ENCODE measurements around the gene GADD45GIP1.
"Not testable (repeated sequence)": the region's sequence is repeated elsewhere in the genome, so short reads cannot be mapped to it uniquely, and the experiment has no call there.

The GADD45GIP1 gene

GRCh38 chr19:12939975-12940423 lies 17.0 kb downstream of the GADD45GIP1 start:
- no peak for DNase-seq (ENCODE audit: low read depth in 2 of 2)

- no peak for DNase-seq (ENCODE audit: low read depth in 2 of 2)
Observed at GRCh38 chr19:12938779-12939601, 18.0 kb downstream of the GADD45GIP1 start.

GRCh38 chr19:12937927-12938778 lies 18.9 kb downstream of the GADD45GIP1 start, which contains the start of gene CALR:
Gene CALR, plus strand, starts transcription at chr19:12938609. Its CDS starts 71 bp downstream, at chr19:12938680.
- DNase-seq (ENCODE audit: low read depth in 2 of 2): peak; percentile 99

- DNase-seq (ENCODE audit: low read depth in 2 of 2): no peak
Observed at GRCh38 chr19:12937093-12937926, 19.7 kb downstream of the GADD45GIP1 start.

GRCh38 chr19:12936582-12936981 lies 20.4 kb downstream of the GADD45GIP1 start:
- no peak for DNase-seq (ENCODE audit: low read depth in 2 of 2)

DNA sequence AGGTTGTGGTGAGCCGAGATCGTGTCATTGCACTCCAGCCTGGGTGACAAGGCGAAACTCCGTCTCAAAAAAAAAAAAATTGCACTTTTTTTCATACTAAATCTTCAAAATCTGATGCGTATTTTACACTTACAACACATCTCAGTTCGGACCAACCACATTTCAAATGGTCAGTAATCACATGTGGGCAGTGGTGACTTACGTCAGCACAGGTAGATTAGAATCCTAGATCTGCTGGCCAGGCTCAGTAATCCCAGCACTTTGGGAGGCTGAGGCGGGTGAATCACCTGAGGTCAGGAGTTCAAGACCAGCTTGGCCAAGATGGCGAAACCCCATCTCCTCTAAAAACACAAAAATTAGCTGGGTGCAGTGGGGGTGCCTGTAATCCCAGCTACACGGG lies 22.0 kb downstream of the GADD45GIP1 start:
- DNase-seq (ENCODE audit: low read depth in 2 of 2): no peak

DNA sequence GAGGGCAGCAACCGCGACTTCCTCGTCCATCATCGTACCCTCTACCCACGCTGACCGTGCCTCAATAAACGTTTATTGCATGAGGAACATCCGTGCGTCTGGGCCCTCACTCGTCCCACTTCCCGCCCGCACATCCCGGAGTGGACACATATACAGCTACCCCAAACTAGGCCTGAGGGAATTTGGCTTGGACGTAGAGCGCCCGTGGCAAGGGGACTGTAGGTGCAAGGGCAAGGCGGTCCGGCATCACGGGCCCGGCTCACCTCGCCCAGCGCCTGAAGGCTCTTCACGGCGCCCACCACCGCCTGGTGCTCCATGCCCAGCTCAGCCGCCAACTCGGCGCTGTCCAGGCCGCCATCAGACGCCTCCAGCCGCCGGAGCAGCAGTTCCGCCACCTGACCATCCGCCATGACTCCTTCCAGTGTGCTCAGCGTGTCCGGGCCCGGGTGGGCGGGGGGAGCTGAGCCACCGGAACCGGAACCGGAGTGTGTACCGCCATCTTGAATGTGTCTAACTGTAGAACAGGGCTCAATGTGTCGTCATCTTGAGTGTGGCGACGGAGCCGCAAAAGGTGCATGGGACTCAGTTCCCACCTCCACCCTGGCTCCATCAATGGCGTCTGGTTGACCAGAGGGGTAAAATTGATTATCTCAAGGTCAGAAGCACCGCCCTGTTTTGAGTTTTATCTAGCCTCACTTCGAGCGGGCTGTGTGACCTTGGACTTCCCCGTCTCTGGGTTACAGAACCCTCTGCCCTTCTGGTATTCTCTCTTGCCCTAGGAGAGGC lies 23.5 kb downstream of the GADD45GIP1 start, which contains the start of gene FARSA:
Gene FARSA, minus strand, starts transcription at position 425 of the 786 bp plus-strand sequence. Its CDS starts 15 bp downstream, at position 410.
- DNase-seq (ENCODE audit: low read depth in 2 of 2): peak; percentile 84 to 88

- no peak for DNase-seq (ENCODE audit: low read depth in 2 of 2)
Observed at GRCh38 chr19:12932392-12933286, 24.4 kb downstream of the GADD45GIP1 start.

DNA sequence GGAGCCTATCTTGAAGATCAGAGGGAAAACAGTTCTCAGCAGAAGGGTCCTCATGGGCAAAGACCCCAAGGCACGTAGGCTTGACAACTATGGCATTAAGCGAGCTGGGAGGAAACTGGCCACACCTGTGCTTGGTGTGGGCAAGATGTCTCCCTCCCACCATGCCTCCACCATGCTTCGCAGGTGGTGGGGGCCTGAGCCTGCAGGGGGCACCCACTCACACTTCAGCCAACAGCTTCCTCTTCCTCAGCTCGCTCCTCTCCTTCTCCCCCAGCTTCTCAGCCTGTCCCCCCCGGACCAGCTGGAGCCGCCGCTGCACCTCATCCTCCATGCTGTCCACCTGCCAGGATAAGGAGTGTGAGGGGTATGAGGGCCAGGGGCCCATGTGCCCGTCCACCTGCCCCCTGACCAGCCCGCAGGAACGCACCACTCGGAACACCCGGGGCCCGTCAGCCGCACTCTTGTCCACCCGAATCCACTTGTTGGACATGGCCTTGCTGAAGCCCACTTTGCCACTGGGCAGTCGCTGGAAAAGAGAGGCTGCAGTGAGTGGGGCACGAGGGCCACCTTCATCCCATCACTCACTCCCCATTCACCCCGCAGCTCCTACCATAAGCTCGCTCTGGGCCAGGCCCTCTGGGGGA lies 26.9 kb downstream of the GADD45GIP1 start:
- DNase-seq (ENCODE audit: low read depth in 2 of 2): no peak

DNA sequence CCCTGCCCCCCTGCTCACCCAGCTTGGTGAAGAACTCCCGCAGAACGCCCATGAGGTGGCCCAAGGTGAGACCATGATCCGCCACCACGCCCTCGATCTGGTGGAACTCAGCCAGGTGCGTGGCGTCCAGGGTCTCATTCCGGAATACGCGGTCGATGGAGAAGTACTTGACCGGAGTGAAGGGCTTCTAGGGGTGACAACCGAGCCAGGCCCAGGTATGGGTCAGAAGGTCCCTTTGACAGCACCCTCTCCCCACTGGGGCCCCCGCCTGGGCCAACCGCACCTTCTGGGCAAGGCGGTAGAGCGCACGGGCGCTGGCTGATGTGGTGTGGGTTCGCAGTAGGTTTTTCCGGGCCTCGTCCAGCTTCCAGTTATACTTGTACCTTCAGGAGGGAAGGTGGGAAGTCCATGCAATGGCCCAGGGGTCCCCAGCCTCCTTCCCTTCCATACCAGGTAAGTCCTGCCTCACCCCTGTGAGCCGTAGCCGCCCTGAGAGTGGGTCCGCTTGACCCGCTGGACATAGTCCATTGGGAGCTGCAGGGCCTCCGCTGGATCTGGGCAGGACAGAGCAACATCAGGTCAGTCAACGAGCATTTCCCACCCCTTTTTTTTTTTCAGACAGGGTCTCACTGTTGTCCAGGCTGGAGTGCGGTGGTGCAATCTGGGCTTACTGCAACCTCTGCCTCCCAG lies 32.3 kb downstream of the GADD45GIP1 start:
- DNase-seq (ENCODE audit: low read depth in 2 of 2): no peak

- DNase-seq (ENCODE audit: low read depth in 2 of 2): no peak
Observed at GRCh38 chr19:12922959-12923358, 34.1 kb downstream of the GADD45GIP1 start.

DNA sequence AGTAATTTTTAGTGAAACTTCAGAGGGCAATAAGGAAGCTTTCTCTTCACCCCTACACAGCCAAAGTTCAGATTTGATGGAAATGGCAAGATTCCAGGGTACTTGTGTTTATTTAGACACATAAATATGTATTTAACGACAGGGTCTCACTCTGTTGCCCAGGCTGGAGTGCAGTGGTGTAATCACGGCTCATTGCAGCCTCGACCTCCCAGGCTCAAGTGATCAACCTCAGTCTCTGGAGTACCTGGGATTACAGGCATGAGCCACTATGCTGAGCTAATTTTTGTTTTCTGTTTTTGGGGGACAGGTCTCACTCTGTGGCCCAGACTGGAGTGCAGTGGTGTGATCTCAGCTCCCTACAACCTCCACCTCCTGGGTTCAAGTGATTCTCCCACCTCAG lies 36.0 kb downstream of the GADD45GIP1 start:
- no peak for DNase-seq (ENCODE audit: low read depth in 2 of 2)

DNA sequence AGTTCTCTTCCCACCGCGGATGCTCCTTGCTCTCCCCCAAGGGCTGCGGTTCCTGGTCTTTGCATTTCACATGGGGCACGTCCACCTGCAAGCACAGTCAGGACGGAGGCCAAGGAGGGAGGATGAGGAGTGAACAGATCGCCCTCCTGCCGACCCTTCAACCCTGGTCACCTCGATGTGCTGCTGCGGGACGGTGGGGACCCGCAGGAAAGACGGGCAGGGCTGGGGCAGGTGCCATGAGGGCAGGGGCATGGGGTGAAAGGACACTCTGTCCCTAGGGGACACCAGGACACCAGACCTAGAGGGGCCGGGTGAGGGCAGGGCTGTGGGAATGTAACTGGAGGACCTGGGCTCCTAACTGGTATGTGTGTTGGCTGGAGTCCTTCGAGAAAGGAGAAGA lies 38.8 kb downstream of the GADD45GIP1 start:
- no peak for DNase-seq (ENCODE audit: low read depth in 2 of 2)

DNA sequence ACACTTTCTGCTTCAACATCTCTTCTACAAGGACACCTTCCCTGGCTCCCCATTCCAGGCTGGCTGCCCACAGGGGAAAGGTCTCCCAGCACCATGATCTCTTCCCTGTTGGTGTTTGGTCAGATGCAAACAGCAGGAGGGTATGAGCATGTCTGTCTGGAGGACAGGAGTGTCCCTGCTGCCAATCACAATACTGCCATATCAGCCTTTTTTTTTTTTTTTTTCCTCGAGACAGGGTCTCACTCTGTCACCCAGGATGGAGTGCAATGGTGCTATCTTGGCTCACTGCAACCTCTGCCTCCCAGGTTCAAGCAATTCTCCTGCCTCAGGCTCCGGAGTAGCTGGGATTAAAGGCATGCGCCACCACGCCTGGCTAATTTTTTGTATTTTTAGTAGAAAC lies 41.2 kb downstream of the GADD45GIP1 start:
- DNase-seq (ENCODE audit: low read depth in 2 of 2): not testable (repeated sequence)

- peak in 1 of 2 donors; percentile 19 for DNase-seq (ENCODE audit: low read depth in 2 of 2)
Observed at GRCh38 chr19:12913851-12914690, 43.0 kb downstream of the GADD45GIP1 start.

DNA sequence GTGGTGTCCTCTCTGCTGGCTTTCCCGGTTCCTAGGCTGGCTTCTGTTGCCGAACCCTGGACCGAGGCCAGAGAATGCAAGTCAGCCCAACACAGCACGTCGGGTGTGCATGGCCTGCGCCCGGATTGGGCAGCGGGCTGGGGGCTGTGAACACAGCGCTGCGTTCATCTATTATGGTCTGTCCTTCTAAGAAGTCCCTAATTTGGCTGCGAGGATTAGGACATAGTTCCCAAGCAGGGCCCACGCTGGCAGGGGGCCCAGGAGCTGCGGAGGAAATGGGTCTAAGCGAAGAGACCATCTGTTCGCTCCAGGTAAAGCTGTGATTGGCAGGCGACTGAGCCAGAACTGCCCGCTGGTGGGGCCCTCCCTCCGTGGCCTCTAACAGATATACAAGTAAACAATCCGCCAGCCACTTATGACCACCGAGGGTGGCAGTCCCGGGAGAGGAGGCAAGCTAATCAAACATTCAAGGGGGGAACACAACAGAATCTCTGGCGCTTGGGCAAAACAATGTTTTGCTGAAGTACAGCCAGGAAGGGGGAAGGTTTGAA lies 43.9 kb downstream of the GADD45GIP1 start:
- no peak for DNase-seq (ENCODE audit: low read depth in 2 of 2)

GRCh38 chr19:12912571-12912970 lies 44.5 kb downstream of the GADD45GIP1 start:
- no peak for DNase-seq (ENCODE audit: low read depth in 2 of 2)

All from activated CD4-positive, alpha-beta T cell treated with anti-CD3 and anti-CD28 coated beads for 24 hours (primary cell).